Testis (tissue), 3 donors: ENCODE data around the gene MZB1. TPM values are rescaled to one million over a fixed set of nuclear protein-coding genes. Genes with fewer than 3 reads are reported as not detected.
"Not testable (repeated sequence)": the region's sequence is repeated elsewhere in the genome, so short reads cannot be mapped to it uniquely, and the experiment has no call there.

Experiments
- DNase-seq: peaks from one replicate; pipeline ENCODE4 v3.0.0-alpha.2; 2019
- H3K27ac ChIP-seq, 2 donors: fragments of 200-600 bp; sonication (generic); one replicate each; pipeline ENCODE4 v1.5.1; 2019
- H3K27me3 ChIP-seq: fragments of 200-600 bp; sonication (generic); one replicate; pipeline ENCODE4 v1.5.1; 2019
- H3K36me3 ChIP-seq: fragments of 200-600 bp; sonication (generic); one replicate; pipeline ENCODE4 v1.5.1; 2017; ENCODE audit warnings: low read depth; ENCODE audit errors: missing control alignments
- H3K4me1 ChIP-seq: fragments of 200-600 bp; sonication (generic); one replicate; pipeline ENCODE4 v1.5.1; 2019
- H3K4me3 ChIP-seq, 2 donors: fragments of 200-600 bp; sonication (generic); one replicate each; pipeline ENCODE4 v1.5.1; 2017 to 2019
- H3K9me3 ChIP-seq: fragments of 200-600 bp; sonication (generic); one replicate; pipeline ENCODE4 v1.5.1; 2017
- CTCF ChIP-seq, 3 experiments: fragments of 450-650 bp in 2 of 3; fragments of 200-600 bp in 1 of 3; sonication (generic) in 1 of 3; IDR thresholded peaks; one replicate each; pipeline ENCODE4 v1.5.1; 2016 to 2019; ENCODE audit warnings: antibody characterized with exemption in 3 of 3, mild to moderate bottlenecking in 2 of 3, moderate library complexity in 1 of 3
- POLR2A ChIP-seq: fragments of 450-650 bp; IDR thresholded peaks from one replicate; pipeline ENCODE4 v1.6.1; 2017; ENCODE audit warnings: antibody characterized with exemption, mild to moderate bottlenecking, moderate library complexity
- WGBS, 2 donors: methylation state at CpG; one replicate each; pipeline ENCODE4 v1.1.5; 2018; 5-methylcytosine and 5-hydroxymethylcytosine counted together
- intact Hi-C: fragments of 100-400 bp; cut with DNase I; formaldehyde crosslinking; loops from one replicate; pipeline ENCODE4 v1.15.1; 2023; ENCODE audit warnings: low total_unique reads
- polyA plus RNA-seq: library from polyadenylated mRNA; stranded (reverse); fragments of 350-450 nt; fragmentation: Illumina TruSeq; extraction: RNeasy Lipid Tissue Mini Kit (QIAGEN cat#74804); gene quantifications from one replicate; pipeline ENCODE4 v1.2.3, GENCODE V29; 2014; ENCODE audit warnings: low read depth, low replicate concordance; ENCODE audit not compliant: insufficient read depth
- total RNA-seq, 2 donors: library from RNA; depleted of rRNA; stranded (reverse); fragments of >200 nt; gene quantifications; one replicate each; pipeline ENCODE4 v1.2.3, GENCODE V29; 2016

MZB1 gene
- total and polyA plus RNA-seq, 3 donors from 2014 or later = 0.31 to 6.0 (median 0.94) TPM

- no peak for TF ChIP-seq POLR2A
- TF ChIP-seq CTCF (IDR thresholded peaks at IDR 0.05) = no peak
- intact Hi-C loops = no loop called here
- H3K36me3 ChIP-seq = no peaks in the 10 kb centered on the region
- no peaks in the 10 kb centered on the region for H3K9me3 ChIP-seq
- DNase-seq = no peak
- no peak overlapping the region for H3K27ac ChIP-seq
- H3K4me3 ChIP-seq = no peak overlapping the region
- peaks cover 10% of the 10 kb centered on the region for H3K4me1 ChIP-seq
- H3K27me3 ChIP-seq = no peaks in the 10 kb centered on the region
- WGBS, 2 donors = 91 to 93% methylated on average over 6 of the region's 6 CpGs
These were observed 24.2 kb upstream of the MZB1 start for GRCh38 chr5:139413963-139414362.

GRCh38 chr5:139413153-139413552 is 23.4 kb upstream of the MZB1 start:
- H3K4me3 ChIP-seq = no peak overlapping the region
- H3K4me1 ChIP-seq = peaks cover 10% of the 10 kb centered on the region
- intact Hi-C loops = no loop called here
- no peaks in the 10 kb centered on the region for H3K9me3 ChIP-seq
- H3K27ac ChIP-seq = no peak overlapping the region
- no peaks in the 10 kb centered on the region for H3K36me3 ChIP-seq
- TF ChIP-seq POLR2A (no peak), CTCF (IDR thresholded peaks at IDR 0.05) (no peak)
- 94 to 97% methylated on average over 6 of the region's 6 CpGs for WGBS, 2 donors
- no peaks in the 10 kb centered on the region for H3K27me3 ChIP-seq
- no peak for DNase-seq

DNA sequence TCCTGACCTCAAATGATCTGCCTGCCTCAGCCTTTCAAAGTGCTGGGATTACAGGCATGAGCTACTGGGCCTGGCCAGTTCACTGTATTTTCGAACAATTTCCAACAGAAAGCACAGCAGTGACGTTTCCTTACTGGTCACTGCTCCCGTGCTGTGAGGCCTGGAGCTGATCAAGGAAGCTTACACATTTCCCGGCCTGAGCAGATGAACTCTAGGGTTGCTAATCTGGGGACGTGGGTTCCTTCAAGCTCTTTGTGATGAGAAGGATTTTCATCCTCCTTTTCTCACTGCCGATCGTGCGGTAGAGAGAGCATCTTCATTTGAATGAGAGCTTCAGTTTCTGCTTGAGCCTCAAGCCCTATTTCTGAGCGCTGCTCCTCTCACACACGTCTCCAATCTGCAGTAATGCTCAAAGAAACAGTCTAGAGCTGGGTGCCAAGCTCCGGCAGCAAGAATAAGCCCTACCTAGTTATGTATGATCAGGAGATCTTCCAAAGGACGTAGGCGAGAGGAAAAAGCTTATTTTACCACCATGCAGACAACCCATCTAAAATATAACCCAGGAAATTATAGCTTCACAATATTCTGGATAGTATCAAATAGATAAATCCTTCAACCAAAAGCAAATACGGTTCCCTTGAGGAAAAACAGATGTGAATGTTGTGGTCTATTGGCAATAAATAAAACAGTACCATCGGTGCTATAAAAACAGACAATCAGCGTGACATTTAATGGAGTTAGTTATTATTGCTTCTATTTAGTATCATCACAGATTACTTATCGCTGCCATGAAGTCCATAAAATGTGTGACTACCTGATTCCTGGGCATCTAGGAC is 21.5 kb upstream of the MZB1 start:
- H3K27ac ChIP-seq = no peak overlapping the region
- peaks cover 3% of the 10 kb centered on the region for H3K4me1 ChIP-seq
- H3K36me3 ChIP-seq = no peaks in the 10 kb centered on the region
- TF ChIP-seq CTCF (IDR thresholded peaks at IDR 0.05) = no peak
- intact Hi-C loops = no loop called here
- DNase-seq = no peak
- no peaks in the 10 kb centered on the region for H3K9me3 ChIP-seq
- no peak overlapping the region for H3K4me3 ChIP-seq
- no peaks in the 10 kb centered on the region for H3K27me3 ChIP-seq
- WGBS, 2 donors = 87 to 88% methylated on average over 17 of the region's 17 CpGs

DNA sequence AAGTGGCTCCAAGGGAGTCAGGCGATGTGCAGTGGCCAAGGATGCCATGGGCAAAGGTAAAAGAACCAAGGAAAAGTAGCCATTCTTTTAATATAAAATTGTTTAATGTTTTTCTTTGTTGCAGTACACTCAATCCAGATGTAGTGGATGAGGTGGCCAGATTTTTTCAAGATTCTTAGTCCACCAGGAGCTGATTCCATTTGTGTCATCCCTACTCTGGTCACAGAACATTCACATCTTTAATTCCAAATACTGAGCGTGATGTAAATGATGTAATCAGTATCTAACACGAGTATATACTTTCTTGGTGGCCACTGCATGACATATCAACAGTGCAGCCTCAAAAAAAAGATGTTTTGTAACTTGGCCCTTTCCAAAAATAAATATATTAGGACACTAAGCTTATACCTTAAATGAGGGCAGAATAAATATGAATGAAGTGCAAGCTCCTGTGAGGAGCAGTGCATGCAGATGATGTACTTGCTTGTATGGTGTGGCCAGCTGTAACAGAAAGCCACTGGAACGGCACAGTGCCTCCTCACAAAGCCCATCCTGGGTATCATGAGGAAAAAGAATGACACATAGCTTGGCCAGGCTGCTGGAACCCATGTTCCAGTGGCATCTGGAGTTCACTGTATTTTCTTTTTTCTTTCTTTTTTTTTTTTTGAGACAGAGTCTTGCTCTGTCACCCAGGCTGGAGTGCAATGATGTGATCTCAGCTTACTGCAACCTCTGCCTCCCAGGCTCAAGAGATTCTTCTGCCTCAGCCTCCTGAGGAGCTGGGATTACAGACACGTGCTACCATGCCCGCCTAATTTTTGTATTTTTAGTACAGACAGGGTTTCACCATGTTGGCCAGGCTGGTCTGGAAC is 20.6 kb upstream of the MZB1 start:
- Histone ChIP-seq H3K36me3 (no peaks in the 10 kb centered on the region), H3K27me3 (no peaks in the 10 kb centered on the region), H3K4me1 (peaks cover 3% of the 10 kb centered on the region), H3K4me3 (no peak overlapping the region), H3K27ac (no peak overlapping the region), H3K9me3 (no peaks in the 10 kb centered on the region)
- intact Hi-C loops = no loop called here
- 69 to 83% methylated on average over 6 of the region's 6 CpGs for WGBS, 2 donors
- TF ChIP-seq CTCF (IDR thresholded peaks at IDR 0.05) (no peak), POLR2A (no peak)
- DNase-seq = no peak

DNA sequence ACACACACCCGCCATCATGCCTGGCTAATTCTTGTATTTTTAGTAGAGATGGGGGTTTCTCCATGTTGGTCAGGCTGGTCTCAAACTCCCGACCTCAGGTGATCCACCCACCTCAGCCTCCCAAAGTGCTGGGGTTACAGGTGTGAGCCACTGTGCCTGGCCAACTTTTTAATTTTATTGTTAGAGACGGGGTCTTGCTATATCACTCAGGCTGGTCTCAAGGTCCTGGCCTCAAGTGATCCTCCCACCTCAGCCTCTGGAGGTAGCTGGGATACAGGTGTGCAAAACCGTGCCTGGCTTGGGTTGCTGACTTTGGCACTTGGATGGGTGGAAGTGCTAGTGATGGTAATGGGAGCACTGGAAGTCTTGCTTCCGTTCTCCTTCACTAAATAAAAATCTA is 19.4 kb upstream of the MZB1 start:
- DNase-seq, H3K27ac ChIP-seq, intact Hi-C loops, H3K36me3 ChIP-seq, H3K9me3 ChIP-seq, H3K27me3 ChIP-seq, H3K4me3 ChIP-seq, H3K4me1 ChIP-seq: not testable (repeated sequence)
- WGBS, 2 donors = 86 to 90% methylated on average over 4 to 5 of the region's 5 CpGs
